AG04450 (cell line): ENCODE measurements around the gene PTEN. TPM values are rescaled to one million over a fixed set of nuclear protein-coding genes. Genes with fewer than 3 reads are reported as not detected.
A peak's percentile ranks its signal among the peaks of the same experiment; 100 is the strongest.
"Not testable (repeated sequence)": the region's sequence is repeated elsewhere in the genome, so short reads cannot be mapped to it uniquely, and the experiment has no call there.

ENCODE experiments used
- CTCF ChIA-PET: fragments of 300-600, 350-600 bp; formaldehyde crosslinking; extraction: SDS; loops from one replicate; lab custom pipeline; 2022; ENCODE audit warnings: antibody characterized with exemption, inconsistent platforms; lab: Charles Lee
- POLR2A ChIA-PET: fragments of 350-600 bp; formaldehyde crosslinking; extraction: SDS; loops from one replicate; lab custom pipeline; 2021; ENCODE audit warnings: antibody characterized with exemption, inconsistent platforms; lab: Yijun Ruan, JAX
- DNase-seq: peaks from one replicate; pipeline ENCODE4 v3.0.0-alpha.2; 2011; ENCODE audit warnings: low read depth, low spot score
- H3K27ac ChIP-seq: one replicate; pipeline ENCODE4 v1.5.1; 2012; ENCODE audit warnings: low read depth, low read length, control low read depth
- H3K27me3 ChIP-seq: one replicate; pipeline ENCODE4 v1.6.0; 2012; ENCODE audit warnings: low read length; ENCODE audit not compliant: control insufficient read depth, insufficient read depth
- H3K4me3 ChIP-seq: 2 replicates; pipeline ENCODE4 v1.5.1; 2011; ENCODE audit warnings: mild to moderate bottlenecking, low read depth, low read length, control low read depth
- H3K9me3 ChIP-seq: 2 replicates; pipeline ENCODE4 v1.5.1; 2012; ENCODE audit warnings: low read length; ENCODE audit not compliant: control insufficient read depth, insufficient read depth
- polyA plus RNA-seq: library from polyadenylated mRNA; depleted of rRNA; stranded (reverse); fragments of >200 nt; gene quantifications from 2 replicates; pipeline ENCODE4 v1.2.3, GENCODE V29; 2011
- TF ChIP-seq, protein P1 (sequence below): IDR thresholded peaks from 2 replicates; pipeline ENCODE4 v1.5.1; 2011; ENCODE audit warnings: low read depth, low read length, control low read depth, inconsistent platforms

Gene PTEN
- polyA plus RNA-seq, 1 experiment: 96.1 TPM

DNA sequence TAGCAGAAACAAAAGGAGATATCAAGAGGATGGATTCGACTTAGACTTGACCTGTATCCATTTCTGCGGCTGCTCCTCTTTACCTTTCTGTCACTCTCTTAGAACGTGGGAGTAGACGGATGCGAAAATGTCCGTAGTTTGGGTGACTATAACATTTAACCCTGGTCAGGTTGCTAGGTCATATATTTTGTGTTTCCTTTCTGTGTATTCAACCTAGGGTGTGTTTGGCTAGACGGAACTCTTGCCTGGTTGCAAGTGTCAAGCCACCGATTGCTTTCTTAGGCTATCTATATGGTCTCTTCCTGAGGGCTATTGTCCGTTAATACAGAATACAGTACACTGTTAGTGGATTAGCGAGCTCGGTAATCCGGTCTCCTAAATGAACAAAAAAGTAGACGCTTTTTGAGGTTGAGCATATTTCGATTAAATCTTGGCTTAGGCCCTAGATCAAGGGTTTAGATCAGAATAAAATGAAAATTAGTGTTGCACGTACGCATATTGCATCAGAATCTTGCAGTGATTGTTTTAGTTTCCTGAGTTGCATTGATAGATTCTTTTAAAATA lies 1.2 kb downstream of the PTEN start:
- POLR2A ChIA-PET: interaction anchor here (1.3 kb wide), 1 partner anchor 523 kb away, joined by 4 read pairs; no protein-coding TSS in a partner anchor
- no peak for DNase-seq

DNA sequence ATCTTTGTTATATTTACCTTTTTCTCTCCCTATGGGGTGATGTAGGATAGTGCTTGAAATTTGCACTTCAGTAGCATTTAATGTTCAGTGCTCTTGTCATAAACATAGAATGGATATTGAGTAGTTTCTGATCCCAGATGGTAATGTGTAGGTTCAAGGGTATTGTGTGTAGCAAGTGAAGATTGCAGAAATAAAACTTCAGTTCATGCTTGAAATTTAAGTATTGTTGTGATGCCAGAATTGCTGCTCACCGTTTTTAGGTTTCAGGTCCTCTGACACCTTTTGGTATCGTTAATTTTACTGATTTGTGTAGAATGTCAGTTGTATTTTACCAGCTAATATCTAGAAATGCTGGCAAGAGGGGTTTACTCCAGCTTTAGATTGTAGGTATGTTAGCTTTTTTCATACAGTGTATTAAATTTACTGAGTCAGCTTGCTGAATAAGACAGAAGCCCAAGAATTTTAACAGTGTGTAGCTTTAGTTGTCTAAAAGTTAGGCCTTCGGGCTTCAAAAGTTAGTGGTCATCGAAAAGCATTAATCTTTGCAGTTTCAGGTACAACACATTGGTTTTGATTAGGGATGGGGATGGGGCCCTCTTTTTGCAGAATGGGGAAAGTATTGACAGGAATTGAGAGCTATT lies 1.9 kb downstream of the PTEN start:
- Histone ChIP-seq H3K4me3 (peak overlapping the region; percentile 91), H3K27me3 (no peaks in the 10 kb centered on the region), H3K9me3 (no peaks in the 10 kb centered on the region), H3K27ac (no peak overlapping the region)
- TF ChIP-seq, protein P1, sequence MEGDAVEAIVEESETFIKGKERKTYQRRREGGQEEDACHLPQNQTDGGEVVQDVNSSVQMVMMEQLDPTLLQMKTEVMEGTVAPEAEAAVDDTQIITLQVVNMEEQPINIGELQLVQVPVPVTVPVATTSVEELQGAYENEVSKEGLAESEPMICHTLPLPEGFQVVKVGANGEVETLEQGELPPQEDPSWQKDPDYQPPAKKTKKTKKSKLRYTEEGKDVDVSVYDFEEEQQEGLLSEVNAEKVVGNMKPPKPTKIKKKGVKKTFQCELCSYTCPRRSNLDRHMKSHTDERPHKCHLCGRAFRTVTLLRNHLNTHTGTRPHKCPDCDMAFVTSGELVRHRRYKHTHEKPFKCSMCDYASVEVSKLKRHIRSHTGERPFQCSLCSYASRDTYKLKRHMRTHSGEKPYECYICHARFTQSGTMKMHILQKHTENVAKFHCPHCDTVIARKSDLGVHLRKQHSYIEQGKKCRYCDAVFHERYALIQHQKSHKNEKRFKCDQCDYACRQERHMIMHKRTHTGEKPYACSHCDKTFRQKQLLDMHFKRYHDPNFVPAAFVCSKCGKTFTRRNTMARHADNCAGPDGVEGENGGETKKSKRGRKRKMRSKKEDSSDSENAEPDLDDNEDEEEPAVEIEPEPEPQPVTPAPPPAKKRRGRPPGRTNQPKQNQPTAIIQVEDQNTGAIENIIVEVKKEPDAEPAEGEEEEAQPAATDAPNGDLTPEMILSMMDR: no peak
- POLR2A ChIA-PET: no interaction called here
- no peak for DNase-seq
- CTCF ChIA-PET: interaction anchor here (1.2 to 4.3 kb wide), 2 partner anchors 524 to 688 kb away, joined by 3 to 22 read pairs; no protein-coding TSS in a partner anchor

More for the DNA sequence above, 1.2 kb downstream of the PTEN start:
- TF ChIP-seq, protein P1: no peak
- Histone ChIP-seq H3K4me3 (peak overlapping the region; percentile 91), H3K9me3 (no peaks in the 10 kb centered on the region), H3K27me3 (no peaks in the 10 kb centered on the region), H3K27ac (peak overlapping the region; percentile 24)
- CTCF ChIA-PET: interaction anchor here (4.3 kb wide), 1 partner anchor 525 kb away, joined by 22 read pairs; no protein-coding TSS in a partner anchor

DNA sequence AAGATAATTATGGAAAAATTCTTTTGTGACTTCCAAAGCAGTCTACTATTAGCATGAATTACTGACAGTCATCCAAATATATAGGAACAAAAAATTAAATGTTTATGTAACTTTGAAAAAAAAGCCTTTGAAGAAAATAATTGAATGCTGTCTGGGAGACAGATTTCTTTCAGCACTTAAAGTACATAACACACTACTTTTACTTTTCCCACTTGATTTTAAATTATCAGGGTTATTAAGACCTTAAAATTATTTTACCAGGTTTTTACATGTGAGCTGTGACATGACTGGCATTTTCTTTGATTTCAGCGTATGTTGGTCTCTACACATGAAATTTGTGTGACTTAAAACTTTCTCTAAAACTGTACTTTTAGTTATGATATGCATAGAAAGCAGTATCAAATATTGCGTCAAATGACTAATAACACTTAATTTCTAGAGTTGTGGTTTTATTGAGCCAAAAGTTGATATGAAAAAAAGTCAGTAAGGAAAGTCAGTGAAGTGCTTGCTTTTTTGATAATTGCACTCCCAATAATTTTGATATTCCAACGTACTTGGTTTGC lies 3.1 kb downstream of the PTEN start:
- no peaks in the 10 kb centered on the region for H3K27me3 ChIP-seq
- peak overlapping the region; percentile 91 for H3K4me3 ChIP-seq
- TF ChIP-seq, protein P1: no peak
- DNase-seq: no peak
- H3K9me3 ChIP-seq: no peaks in the 10 kb centered on the region
- POLR2A ChIA-PET: no interaction called here
- H3K27ac ChIP-seq: no peak overlapping the region
- CTCF ChIA-PET: interaction anchor here (4.3 kb wide), 1 partner anchor 523 kb away, joined by 22 read pairs; no protein-coding TSS in a partner anchor

DNA sequence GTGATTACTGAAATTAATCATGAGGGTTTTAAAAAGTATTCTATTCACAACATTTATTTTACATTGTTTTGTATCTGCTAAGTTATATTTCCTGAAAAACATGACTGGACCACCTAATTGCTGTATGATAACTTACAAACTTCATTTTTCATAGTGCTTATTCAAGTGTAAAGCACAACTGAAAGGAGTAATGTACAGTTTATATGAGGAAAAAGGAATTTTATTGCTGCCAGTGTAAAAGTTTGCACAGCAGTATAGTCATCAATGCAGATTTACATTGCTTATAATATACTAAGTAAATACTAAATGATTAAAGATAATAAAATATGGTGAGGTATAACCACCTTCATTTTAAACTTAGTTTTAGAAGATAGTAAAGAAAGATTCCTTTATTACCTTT lies 4.0 kb downstream of the PTEN start:
- ChIA-PET CTCF (no interaction called here), POLR2A (no interaction called here)
- no peak overlapping the region for H3K27ac ChIP-seq
- H3K27me3 ChIP-seq: no peaks in the 10 kb centered on the region
- DNase-seq: no peak
- H3K4me3 ChIP-seq: peak overlapping the region; percentile 91
- TF ChIP-seq, protein P1: no peak
- H3K9me3 ChIP-seq: no peaks in the 10 kb centered on the region

DNA sequence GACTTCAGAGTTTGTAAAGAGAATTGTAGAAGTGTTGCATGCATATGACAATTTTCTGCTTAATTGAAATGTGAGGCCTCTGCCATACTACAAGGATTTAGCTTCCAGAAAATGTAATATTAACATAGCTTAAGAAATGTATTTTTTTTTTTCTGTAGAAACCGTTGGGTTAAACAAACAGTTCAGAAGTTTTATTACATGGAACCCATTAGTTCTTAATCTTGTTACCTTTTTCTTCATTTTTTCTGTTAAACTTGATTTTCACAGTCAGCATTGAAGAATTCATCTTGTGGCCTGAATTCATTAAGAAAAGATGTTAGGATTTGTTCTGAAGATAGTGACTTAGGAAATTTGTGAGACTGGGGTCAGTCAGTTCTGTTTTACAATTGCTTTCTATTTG lies 4.9 kb downstream of the PTEN start:
- H3K27me3 ChIP-seq: no peaks in the 10 kb centered on the region
- no peaks in the 10 kb centered on the region for H3K9me3 ChIP-seq
- no peak overlapping the region for H3K27ac ChIP-seq
- DNase-seq: no peak
- ChIA-PET CTCF (no interaction called here), POLR2A (no interaction called here)
- TF ChIP-seq, protein P1: no peak
- peak overlapping the region; percentile 91 for H3K4me3 ChIP-seq

DNA sequence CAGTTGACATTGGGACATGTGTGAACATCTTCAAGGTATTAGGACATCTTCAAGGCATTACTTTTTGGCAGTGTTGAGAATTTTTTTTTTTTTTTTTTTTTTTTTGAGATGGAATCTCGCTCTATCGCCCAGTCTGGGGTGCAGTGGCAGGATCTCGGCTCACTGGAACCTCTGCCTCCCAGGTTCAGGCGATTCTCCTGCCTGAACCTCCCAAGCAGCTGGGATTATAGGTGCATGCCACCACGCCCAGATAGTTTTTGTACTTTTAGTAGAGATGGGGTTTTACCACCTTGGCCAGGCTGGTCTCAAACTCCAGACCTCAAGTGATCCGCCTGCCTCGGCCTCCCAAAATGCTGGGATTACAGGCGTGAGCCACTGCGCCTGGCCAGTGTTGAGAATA lies 5.7 kb downstream of the PTEN start:
- CTCF ChIA-PET, DNase-seq, H3K27me3 ChIP-seq, H3K4me3 ChIP-seq, H3K27ac ChIP-seq, H3K9me3 ChIP-seq: not testable (repeated sequence)
- POLR2A ChIA-PET: interaction anchor here (0.7 kb wide), 1 partner anchor 412 kb away, joined by 6 read pairs; no protein-coding TSS in a partner anchor
